Stimulated activated CD4-positive, alpha-beta T cell treated with anti-CD3 and anti-CD28 coated beads, Interleukin-4, amount 100 ng/mL, for 24 hours (primary cell): ENCODE measurements around the gene HCRT.

ENCODE experiments used
- DNase-seq: peaks from one replicate; pipeline ENCODE4 v3.0.0-alpha.2; 2020

The HCRT gene

DNA sequence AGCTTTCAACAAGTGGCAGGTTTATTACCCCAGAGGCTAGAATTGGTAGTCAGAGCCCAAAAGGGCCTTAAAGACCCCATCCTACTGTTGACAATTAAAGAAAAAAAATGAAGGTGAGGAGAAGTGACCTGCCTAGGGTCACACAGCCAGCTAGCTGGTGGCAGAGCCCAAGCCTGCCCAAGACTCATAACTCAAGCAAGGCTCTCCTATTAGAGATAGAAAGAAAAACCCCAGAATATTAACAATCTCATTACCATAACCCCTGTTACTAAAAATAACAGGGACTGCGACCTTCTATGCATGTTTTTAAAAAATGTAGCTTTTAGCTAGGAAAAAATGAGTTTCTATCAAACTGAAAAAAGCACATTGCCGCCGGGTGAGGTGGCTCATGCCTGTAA, 48.6 kb downstream of the HCRT start:
- DNase-seq = no peak

- DNase-seq = no peak
Measured at GRCh38 chr17:42135664-42136653, 49.3 kb downstream of the HCRT start.

DNA sequence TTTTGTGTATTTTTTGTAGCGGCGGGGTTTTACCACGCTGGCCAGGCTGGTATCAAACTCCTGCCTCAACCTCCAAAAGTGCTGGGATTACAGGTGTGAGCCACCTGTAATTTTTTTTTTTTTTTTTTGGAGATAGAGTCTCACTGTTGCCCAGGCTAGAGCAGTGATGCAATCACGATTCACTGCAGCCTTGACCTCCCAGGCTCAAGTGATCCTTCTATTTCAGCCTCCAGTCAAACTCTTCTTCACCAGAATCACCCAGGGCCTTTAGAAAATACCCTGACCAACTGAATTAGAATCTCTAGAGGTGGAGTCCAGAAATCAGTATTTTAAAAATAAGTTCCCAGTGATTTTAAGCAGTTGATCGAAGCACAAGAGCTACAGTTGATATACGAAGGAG, 50.1 kb downstream of the HCRT start:
- no peak for DNase-seq
